Retina (tissue), 1 donor: Measurements from ENCODE around the gene ATG7.
"Not testable (repeated sequence)": the region's sequence is repeated elsewhere in the genome, so short reads cannot be mapped to it uniquely, and the experiment has no call there.

Experiments used
- DNase-seq: peaks from one replicate; pipeline ENCODE4 v3.0.0-alpha.2; 2016

ATG7 gene

DNA sequence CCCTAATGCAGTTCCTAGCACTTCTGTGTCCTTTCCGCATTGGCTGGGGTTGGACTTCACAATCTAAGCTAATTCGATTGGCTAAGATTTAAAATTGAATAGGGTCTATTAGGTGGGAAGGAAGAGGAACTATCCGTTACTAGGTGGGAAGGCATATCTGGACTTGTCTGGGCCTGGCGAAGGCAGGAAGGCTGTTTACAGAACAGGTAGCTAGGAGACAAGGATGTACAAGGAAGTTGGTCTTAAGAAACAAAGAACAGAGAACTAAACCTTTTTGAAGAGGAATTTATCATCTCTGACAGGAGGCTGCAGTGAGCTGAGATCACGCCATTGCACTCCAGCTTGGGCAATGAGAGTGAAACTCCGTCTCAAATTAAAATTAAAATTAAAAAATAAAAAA, 17.3 kb upstream of the ATG7 start:
- DNase-seq = no peak

- not testable (repeated sequence) for DNase-seq
These were observed 16.7 kb upstream of the ATG7 start for GRCh38 chr3:11255537-11255936.

GRCh38 chr3:11258958-11259357, 13.2 kb upstream of the ATG7 start:
- no peak for DNase-seq

DNA sequence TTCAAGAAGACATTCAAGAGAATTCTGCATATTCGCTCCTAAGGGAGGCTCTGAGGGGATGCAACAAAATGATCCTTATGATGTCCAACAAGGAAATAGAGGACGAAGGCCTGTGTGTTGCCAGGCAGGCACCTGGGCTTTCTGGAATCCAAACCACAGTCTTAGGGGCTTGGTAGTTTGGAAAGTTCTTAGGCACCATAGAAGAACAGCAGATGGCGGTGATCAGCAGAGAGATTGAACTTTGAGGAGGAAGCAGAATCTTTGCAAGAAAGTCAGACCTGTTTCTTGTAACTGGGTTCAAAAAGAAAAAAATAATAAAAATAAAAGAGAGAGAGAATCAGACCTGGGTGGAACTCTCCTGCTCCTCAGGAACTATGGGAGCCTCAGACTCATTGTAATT, 11.7 kb upstream of the ATG7 start:
- DNase-seq = no peak

- no peak for DNase-seq
These were observed 3.2 kb upstream of the ATG7 start for GRCh38 chr3:11269007-11269406.

- DNase-seq = no peak
These were observed 843 bp downstream of the ATG7 start for GRCh38 chr3:11272906-11273574.

- DNase-seq = no peak
These were observed 1.7 kb downstream of the ATG7 start for GRCh38 chr3:11273891-11274291.

GRCh38 chr3:11274566-11275142, 2.5 kb downstream of the ATG7 start:
- no peak for DNase-seq

- no peak for DNase-seq
These were observed 3.7 kb downstream of the ATG7 start for GRCh38 chr3:11275926-11276325.

DNA sequence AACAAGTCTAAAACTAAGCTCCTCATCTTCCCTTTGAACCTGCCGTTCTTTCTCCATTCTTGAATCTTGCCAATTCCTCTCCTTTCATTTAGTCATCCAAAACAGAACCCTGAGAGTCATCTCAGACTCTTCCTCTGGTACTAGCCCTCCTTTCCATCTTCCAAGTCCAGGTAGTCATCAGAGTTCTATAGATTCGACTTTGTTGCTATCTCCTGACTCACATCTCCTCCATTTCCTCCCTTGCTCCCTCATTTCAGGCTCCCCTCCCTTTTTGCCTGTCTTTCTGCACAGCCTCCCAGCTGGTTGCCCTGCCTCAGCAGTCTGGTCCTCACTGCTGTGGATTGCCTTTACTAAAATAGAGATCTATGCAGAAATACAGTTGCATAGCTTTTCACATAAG, 4.7 kb downstream of the ATG7 start:
- no peak for DNase-seq

DNA sequence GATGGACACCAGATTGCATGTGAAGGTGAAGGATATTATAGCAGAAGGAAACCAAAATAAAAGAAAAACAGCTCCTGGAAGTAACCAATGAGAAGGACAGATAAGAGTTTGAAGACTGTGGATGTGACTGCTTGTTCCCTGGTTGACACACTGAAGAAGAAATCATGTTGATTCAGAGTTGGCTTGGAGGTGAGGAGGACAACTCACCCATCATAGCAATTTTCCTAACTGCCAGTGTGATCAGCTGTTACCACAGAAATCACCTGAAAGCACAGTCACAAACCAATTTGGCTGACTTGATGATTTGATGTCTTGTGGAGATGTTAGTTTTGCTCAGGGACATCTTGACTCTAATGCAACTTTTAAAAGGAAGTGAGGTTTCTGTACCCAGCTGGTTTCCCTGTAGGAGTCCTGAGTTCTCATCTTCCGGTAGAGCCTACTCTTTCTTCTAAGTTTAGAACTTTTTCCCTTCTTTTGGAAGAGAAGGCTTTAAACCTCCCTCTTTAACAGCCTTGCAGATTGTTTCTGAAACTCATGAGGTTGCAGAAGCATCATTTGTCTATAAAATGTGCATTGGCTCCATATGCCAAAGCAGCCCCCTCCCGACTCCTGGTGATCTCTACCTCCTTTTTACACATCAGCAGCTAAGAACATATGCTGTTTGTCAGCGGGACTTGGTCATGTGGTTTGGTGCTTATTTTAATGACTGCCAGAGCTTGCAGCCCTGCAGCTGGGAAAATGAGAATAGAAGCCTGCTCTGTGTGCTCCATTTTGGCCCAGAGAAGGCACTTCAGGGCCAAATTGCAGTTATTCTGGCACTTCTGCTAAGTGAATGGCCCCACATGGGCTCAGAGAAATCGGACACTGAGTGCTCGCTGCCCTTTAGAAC, 10.3 kb downstream of the ATG7 start:
- peak; percentile 33 for DNase-seq

DNA sequence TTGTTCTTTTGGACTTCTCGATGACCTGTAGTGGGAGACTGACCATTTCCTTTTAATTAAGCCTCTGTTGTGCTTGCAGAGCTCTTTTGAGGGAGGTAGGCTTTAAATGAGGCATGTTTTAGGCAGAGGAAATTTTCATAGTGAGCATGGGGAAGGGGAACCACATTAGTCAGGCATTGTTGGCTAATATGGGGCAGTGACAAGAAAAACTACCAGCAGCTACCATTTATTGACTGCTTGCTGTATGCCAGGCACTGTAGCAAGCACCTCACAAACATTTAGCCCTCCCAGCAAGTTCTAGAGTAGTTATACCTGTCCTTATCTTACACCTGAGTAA, 10.9 kb downstream of the ATG7 start:
- no peak for DNase-seq

DNA sequence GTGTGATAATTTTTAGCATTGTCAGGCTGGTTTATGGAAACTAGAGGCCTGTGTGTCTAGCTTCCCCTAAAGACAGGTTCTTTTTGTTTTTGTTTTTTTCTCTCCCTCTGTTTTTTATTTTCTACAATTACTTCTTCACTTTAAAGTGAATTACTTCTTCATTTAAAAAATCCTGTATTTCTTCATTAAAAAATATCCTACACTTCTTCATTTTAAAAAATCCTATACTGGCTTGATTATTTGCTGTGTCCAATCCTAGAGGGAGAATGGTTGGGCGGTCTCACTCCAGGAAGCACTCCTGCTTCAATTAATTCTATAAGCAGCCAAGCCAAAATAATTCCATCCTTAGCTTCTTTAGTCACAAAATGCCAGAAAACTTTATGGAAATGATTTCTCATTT, 11.8 kb downstream of the ATG7 start:
- no peak for DNase-seq

- DNase-seq = no peak
These were observed 13.3 kb downstream of the ATG7 start for GRCh38 chr3:11285471-11285870.

- no peak for DNase-seq
These were observed 15.2 kb downstream of the ATG7 start for GRCh38 chr3:11287404-11287803.

DNA sequence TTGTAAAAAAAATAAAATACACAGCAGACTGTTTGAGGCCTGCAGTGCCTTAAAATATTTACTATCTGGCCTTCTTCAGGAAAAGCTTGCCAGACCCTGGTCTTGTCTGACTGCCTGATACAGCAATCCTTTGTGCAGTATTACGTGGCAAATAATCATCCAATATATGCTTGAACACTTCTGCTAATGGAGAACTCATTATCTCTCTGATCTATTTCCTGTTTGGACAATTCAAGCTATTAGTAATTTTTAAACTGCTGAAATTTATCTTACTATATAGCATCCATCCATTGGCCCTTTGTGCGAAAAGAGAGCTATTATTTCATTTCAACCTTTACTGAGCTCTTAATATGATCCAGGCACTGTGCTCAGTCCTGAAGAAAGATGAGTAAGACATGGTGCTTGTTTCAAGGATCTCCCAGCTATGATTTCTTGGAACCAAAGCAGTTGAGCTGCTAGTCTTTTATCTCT, 15.9 kb downstream of the ATG7 start:
- no peak for DNase-seq

GRCh38 chr3:11288786-11289637, 16.8 kb downstream of the ATG7 start:
- DNase-seq = no peak

DNA sequence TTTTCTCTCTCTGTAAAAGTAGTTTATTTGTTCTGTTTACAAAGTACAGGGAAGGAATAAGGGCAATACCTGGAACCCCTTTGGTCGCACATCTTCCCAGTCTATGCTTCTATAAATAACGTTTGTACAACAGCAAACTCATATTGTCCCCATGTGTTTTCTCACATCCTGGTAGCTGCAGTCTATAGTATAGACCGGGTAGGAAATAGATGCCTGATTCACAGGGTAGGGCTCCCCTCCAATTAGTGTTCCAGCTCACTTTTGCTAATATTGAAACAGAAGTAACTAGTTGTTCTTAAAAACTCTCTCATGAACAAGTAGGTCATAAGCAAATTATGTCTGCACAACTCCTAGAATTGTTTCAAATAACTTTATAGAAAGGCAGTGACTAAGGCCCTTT, 17.7 kb downstream of the ATG7 start:
- no peak for DNase-seq

- DNase-seq = no peak
These were observed 18.8 kb downstream of the ATG7 start for GRCh38 chr3:11290743-11291680.

- DNase-seq = no peak
These were observed 19.6 kb downstream of the ATG7 start for GRCh38 chr3:11291808-11292207.

GRCh38 chr3:11297126-11297525, 24.9 kb downstream of the ATG7 start:
- no peak for DNase-seq

DNA sequence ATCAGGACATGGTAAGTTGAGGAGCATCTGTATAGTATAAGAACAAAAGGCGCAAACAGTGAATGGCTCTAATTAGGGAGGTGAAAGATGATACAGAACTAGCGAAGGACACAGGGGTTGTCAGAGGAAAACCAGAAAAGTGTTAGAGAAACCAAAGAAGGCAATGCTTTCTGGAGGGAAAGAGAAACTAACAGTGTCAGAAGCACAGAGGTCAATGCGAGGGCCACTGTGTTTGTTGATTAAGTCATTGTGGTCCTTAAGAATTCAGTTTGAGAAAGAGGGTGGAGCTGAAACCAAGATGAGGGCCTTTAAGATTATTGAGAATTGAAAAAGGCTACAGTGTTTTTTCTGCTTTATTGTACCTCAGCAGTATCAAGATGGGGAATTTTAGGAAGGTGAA, 28.8 kb downstream of the ATG7 start:
- DNase-seq = no peak
